Measurements from ENCODE around the gene POPDC2. TPM values are rescaled to one million over a fixed set of nuclear protein-coding genes. Genes with fewer than 3 reads are reported as not detected.

POPDC2 gene
- total RNA-seq, 2 donors from 2014 or later, result 0.78 to 0.99 TPM

- Histone ChIP-seq H3K27me3 (no peaks in the 10 kb centered on the region), H3K4me1 (peaks cover 13% of the 10 kb centered on the region), H3K27ac (peak overlapping the region in 1 of 4 donors; percentile 4), H3K4me3 (no peak overlapping the region), H3K9me3 (no peaks in the 10 kb centered on the region), H3K36me3 (replicated peaks in 1 of 2; ENCODE audit: insufficient read depth in 1 of 2, low read depth in 2 of 2) (no peaks in the 10 kb centered on the region)
- intact Hi-C loops (cut with DNase I), result no loop called here
- no peak for TF ChIP-seq POLR2A (IDR thresholded peaks at IDR 0.05)
- TF ChIP-seq CTCF (IDR thresholded peaks at IDR 0.05), result no peak
- 23 to 53% methylated on average over 1 of the region's 1 CpG for whole genome bisulfite sequencing, 2 donors
- ATAC-seq (no peak), DNase-seq (no peak)
These were observed 24.1 kb downstream of the POPDC2 start for GRCh38 chr3:119636249-119636648.

DNA sequence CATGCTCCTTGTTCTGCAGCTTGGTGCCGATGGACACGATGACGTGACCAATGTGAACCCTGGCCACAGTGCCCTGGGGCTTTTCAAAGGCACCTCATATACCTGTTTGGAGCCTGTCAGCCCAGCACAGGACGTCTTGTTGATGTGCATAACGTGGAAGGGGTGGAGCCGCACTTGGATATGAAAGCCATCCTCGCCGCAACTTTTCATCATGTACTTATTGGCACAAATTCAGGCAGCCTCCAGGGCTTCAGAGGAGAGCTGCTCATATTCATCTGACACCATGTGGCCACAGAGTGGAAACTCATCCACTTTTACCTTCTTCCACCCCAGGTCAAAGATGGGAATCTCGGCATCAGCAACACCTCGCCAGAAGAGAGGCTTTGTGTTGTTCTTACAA lies 24.7 kb downstream of the POPDC2 start:
- Histone ChIP-seq H3K4me3 (no peak overlapping the region), H3K36me3 (replicated peaks in 1 of 2; ENCODE audit: insufficient read depth in 1 of 2, low read depth in 2 of 2) (no peaks in the 10 kb centered on the region), H3K4me1 (peaks cover 13% of the 10 kb centered on the region), H3K27ac (peak overlapping the region in 1 of 4 donors; percentile 4), H3K9me3 (no peaks in the 10 kb centered on the region), H3K27me3 (no peaks in the 10 kb centered on the region)
- ATAC-seq (no peak), DNase-seq (no peak)
- TF ChIP-seq POLR2A (IDR thresholded peaks at IDR 0.05) (no peak), CTCF (IDR thresholded peaks at IDR 0.05) (no peak)
- WGBS, 2 donors, result 94 to 100% methylated on average over 9 to 10 of the region's 10 CpGs
- intact Hi-C loops (cut with DNase I), result no loop called here

GRCh38 chr3:119632829-119633228 lies 27.6 kb downstream of the POPDC2 start:
- no peaks in the 10 kb centered on the region for H3K27me3 ChIP-seq
- DNase-seq, result peak; percentile 75 to 87 (median 84)
- peak; percentile 85 for ATAC-seq
- H3K9me3 ChIP-seq, result no peaks in the 10 kb centered on the region
- peak overlapping the region in 2 of 4 donors; percentile 22 to 64 for H3K27ac ChIP-seq
- 31 to 43% methylated on average over 4 of the region's 4 CpGs for WGBS, 2 donors
- H3K4me3 ChIP-seq, result no peak overlapping the region
- H3K36me3 ChIP-seq (replicated peaks in 1 of 2; ENCODE audit: insufficient read depth in 1 of 2, low read depth in 2 of 2), result no peaks in the 10 kb centered on the region
- H3K4me1 ChIP-seq, result peaks cover 13% of the 10 kb centered on the region
- intact Hi-C loops (cut with DNase I), result no loop called here
- TF ChIP-seq CTCF (IDR thresholded peaks at IDR 0.05) (no peak), POLR2A (IDR thresholded peaks at IDR 0.05) (no peak)

- Histone ChIP-seq H3K27ac (peak overlapping the region in 2 of 4 donors; percentile 22 to 64), H3K36me3 (replicated peaks in 1 of 2; ENCODE audit: insufficient read depth in 1 of 2, low read depth in 2 of 2) (no peaks in the 10 kb centered on the region), H3K4me1 (peaks cover 13% of the 10 kb centered on the region), H3K27me3 (no peaks in the 10 kb centered on the region), H3K9me3 (no peaks in the 10 kb centered on the region), H3K4me3 (no peak overlapping the region)
- 64 to 70% methylated on average over 4 of the region's 4 CpGs for WGBS, 2 donors
- intact Hi-C loops (cut with DNase I), result no loop called here
- TF ChIP-seq POLR2A (IDR thresholded peaks at IDR 0.05), result no peak
- TF ChIP-seq CTCF (IDR thresholded peaks at IDR 0.05), result no peak
- DNase-seq, result no peak
- ATAC-seq, result no peak
These were observed 28.2 kb downstream of the POPDC2 start for GRCh38 chr3:119632216-119632615.

DNA sequence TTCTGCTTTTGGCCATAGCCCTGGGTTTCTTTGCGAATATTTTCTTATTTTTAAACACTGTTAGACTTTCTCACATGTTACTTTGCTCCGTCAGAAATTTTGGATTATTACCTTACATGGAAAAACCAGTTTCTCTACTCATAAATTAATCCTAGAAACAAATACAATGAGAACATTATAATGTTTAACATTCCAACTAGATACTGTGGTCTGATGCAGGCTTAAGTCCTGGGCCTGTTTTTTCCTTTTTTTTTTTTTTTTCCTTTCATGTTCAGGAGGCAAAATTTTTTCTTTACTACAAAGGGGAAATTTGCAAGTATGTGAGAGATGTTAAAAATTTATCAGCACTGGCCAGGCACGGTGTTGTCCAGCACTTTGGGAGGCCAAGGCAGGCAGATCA lies 28.9 kb downstream of the POPDC2 start:
- intact Hi-C loops (cut with DNase I), result no loop called here
- peaks cover 13% of the 10 kb centered on the region for H3K4me1 ChIP-seq
- H3K9me3 ChIP-seq, result no peaks in the 10 kb centered on the region
- DNase-seq (no peak), ATAC-seq (no peak)
- H3K27me3 ChIP-seq, result no peaks in the 10 kb centered on the region
- WGBS, 2 donors, result 56 to 57% methylated on average over 3 of the region's 3 CpGs
- H3K36me3 ChIP-seq (replicated peaks in 1 of 2; ENCODE audit: insufficient read depth in 1 of 2, low read depth in 2 of 2), result no peaks in the 10 kb centered on the region
- TF ChIP-seq POLR2A (IDR thresholded peaks at IDR 0.05) (no peak), CTCF (IDR thresholded peaks at IDR 0.05) (no peak)
- no peak overlapping the region for H3K4me3 ChIP-seq
- H3K27ac ChIP-seq, result peak overlapping the region in 1 of 4 donors; percentile 13

All from body of pancreas (tissue), 4 donors.